ENCODE measurements around the gene TECR. TPM values are rescaled to one million over a fixed set of nuclear protein-coding genes. Genes with fewer than 3 reads are reported as not detected.

The TECR gene
- total RNA-seq, 4 donors from 2014 or later = 36.6 to 145 (median 69.3) TPM

DNA sequence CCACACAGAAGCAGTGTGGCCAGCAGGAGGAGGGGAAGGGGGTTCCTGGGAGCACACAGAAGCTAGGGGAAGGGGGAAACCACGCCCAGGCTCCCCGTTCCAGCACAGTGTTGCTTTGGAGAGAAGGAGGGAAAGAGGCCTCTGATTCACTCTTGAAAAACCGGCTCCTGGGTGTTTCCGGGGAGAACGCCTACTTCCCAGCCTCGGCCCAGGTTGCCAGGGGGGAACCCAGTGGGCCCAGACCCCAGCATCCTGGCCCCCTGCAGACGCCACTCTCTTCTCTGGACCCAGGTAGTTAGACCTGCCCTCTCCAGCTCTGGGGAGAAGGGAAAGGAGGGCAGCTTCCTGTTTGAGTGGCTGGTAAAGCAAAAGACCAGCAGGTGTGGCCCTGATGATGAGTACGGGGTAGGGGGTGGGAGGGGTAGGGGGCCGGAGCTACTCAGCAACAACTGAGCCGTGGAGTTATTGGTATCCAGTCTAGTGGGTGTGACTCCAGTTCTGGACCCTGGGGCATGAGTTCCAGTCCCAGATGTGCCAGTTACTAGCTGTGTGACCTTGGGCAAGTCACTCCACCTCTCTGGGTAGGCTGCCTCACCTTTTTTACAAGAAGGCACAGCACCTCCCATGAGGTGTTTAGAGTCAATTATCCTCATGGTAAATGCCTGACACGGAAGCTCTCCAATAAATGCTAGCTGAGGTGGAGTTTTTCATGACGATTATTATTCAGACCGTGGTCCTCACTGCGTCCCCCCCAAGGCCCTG lies 34.3 kb upstream of the TECR start:
- H3K36me3 ChIP-seq = peaks cover 0 to 9% (median 0%) of the 10 kb centered on the region in 4 donors
- peaks cover 25 to 61% (median 46%) of the 10 kb centered on the region in 4 donors for H3K4me1 ChIP-seq
- TF ChIP-seq, protein P1, sequence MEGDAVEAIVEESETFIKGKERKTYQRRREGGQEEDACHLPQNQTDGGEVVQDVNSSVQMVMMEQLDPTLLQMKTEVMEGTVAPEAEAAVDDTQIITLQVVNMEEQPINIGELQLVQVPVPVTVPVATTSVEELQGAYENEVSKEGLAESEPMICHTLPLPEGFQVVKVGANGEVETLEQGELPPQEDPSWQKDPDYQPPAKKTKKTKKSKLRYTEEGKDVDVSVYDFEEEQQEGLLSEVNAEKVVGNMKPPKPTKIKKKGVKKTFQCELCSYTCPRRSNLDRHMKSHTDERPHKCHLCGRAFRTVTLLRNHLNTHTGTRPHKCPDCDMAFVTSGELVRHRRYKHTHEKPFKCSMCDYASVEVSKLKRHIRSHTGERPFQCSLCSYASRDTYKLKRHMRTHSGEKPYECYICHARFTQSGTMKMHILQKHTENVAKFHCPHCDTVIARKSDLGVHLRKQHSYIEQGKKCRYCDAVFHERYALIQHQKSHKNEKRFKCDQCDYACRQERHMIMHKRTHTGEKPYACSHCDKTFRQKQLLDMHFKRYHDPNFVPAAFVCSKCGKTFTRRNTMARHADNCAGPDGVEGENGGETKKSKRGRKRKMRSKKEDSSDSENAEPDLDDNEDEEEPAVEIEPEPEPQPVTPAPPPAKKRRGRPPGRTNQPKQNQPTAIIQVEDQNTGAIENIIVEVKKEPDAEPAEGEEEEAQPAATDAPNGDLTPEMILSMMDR (IDR thresholded peaks at IDR 0.05) = no peak
- no peak for TF ChIP-seq POLR2A (IDR thresholded peaks at IDR 0.05)
- TF ChIP-seq EP300 (IDR thresholded peaks at IDR 0.05; ENCODE audit: low read depth) = no peak
- TF ChIP-seq POLR2AphosphoS5 (IDR thresholded peaks at IDR 0.05) = peak in 1 of 3 donors; percentile 21
- whole genome bisulfite sequencing, 2 donors (ENCODE audit: low coverage in 1 of 2) = 21% methylated on average over 14 of the region's 14 CpGs; no CpG with 5 or more reads in 1 of the 2 donors
- no peaks in the 10 kb centered on the region for H3K9me3 ChIP-seq
- in situ Hi-C loops (cut with MboI; ENCODE audit: low pct_ligation_motif_present in 1 of 4, low pct_unique_long_range_greater_than_20kb in 1 of 4, low sequenced_read_pairs in 3 of 4) = no loop called here
- no peak for DNase-seq
- no peaks in the 10 kb centered on the region for H3K27me3 ChIP-seq
- H3K27ac ChIP-seq = peak overlapping the region; percentile 86 to 94 (median 90)
- peak overlapping the region; percentile 93 to 96 (median 94) for H3K4me3 ChIP-seq
- intact Hi-C loops (cut with DNase I; ENCODE audit: low total_unique reads) = no loop called here

DNA sequence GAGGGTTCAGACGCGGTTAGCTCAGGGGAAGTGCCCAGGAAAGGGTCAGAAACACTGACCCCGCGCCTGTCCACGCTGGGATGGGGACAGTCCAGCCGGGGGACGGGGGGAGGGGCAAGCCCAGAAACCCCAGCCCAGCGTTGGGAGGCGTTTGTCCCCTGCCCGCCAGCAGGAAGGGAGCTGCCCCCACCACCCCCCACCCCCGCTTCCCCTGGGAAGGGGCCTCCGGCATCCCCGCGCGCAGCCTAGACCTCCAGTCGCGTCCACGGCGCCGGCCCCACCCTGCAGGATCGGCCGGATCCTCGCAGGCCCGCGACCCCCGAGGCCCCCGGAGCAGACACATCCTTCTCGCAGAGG lies 33.7 kb upstream of the TECR start:
- Histone ChIP-seq H3K9me3 (no peaks in the 10 kb centered on the region), H3K27ac (peak overlapping the region; percentile 86 to 94 (median 90)), H3K27me3 (no peaks in the 10 kb centered on the region), H3K4me3 (peak overlapping the region; percentile 93 to 96 (median 94)), H3K4me1 (peaks cover 25 to 61% (median 46%) of the 10 kb centered on the region in 4 donors), H3K36me3 (peaks cover 0 to 4% (median 0%) of the 10 kb centered on the region in 4 donors)
- in situ Hi-C loops (cut with MboI; ENCODE audit: low pct_ligation_motif_present in 1 of 4, low pct_unique_long_range_greater_than_20kb in 1 of 4, low sequenced_read_pairs in 3 of 4) (no loop called here), intact Hi-C loops (cut with DNase I; ENCODE audit: low total_unique reads) (no loop called here)
- no peak for TF ChIP-seq EP300 (IDR thresholded peaks at IDR 0.05; ENCODE audit: low read depth)
- no peak for TF ChIP-seq POLR2AphosphoS5 (IDR thresholded peaks at IDR 0.05)
- TF ChIP-seq POLR2A (IDR thresholded peaks at IDR 0.05) = no peak
- no peak for DNase-seq
- WGBS, 2 donors (ENCODE audit: low coverage in 1 of 2) = 0% methylated on average over 9 of the region's 28 CpGs; no CpG with 5 or more reads in 1 of the 2 donors

DNA sequence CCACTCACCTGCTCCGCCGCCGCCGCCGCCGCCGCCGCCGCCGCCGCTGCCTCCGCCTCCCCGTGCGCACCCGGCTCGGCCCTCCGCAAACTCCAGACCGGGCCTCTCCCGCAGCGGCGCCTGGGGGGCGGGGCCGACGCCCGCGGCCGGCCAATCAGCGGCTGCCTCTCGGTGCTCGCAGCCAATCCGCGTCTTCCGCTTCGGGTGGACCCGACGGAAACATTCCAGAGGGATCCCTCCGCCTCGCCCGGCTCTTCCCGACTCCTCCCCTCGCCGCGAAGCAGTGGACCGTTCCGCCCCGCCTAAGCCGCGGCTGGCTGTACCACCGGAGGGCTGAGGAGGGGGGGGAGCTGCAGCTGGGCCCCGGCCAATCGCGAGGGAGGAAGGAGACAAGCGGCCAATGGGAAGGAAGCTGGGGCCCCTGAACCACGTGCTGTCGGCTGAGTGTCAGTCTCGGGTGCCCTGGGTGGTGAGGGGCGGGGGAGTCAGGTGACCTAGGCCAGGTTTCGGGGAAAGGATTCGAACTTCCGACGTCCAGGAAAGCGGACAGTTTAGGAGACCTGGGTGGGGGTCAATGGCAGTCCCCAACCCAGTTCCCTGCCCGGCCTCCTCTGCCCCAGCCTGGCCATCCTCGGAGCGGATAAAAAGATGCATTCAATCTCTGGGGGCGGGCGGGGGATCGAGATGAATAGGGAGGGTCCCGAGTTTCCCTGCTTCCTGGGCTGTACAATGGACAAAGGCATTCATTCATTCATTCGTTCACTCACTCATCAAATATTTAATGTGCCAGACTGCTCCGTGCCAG lies 33.2 kb upstream of the TECR start, which contains the start of gene GIPC1:
GIPC1 (minus strand) TSS at position 99 of the 805 bp plus-strand sequence. CDS start 13,151 bp downstream, outside the sequence.
- DNase-seq = peak; percentile 97

DNA sequence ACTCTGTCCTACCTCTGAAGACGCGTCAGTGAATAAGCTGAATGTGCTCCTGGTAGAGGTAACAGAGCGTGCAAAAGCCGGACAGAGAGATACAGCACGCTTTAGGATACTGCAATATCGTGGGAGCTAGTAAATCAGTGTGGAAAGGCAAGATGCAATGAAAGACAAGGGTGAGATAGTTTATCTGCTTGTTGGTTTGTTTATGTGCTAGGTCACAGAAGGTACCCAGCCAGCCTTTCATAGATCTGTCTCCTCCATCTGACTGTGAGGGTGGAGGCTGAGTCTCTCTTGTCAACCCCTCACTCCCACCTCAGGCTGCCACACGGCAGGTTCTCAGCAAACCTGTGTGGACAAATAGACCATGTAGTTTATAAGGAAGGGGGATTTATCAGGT lies 32.6 kb upstream of the TECR start:
- Histone ChIP-seq H3K36me3 (no peaks in the 10 kb centered on the region), H3K4me3 (peak overlapping the region in 2 of 4 donors; percentile 93 to 94), H3K27me3 (no peaks in the 10 kb centered on the region), H3K4me1 (peaks cover 25 to 59% (median 42%) of the 10 kb centered on the region in 4 donors), H3K27ac (peak overlapping the region; percentile 86 to 94 (median 90)), H3K9me3 (no peaks in the 10 kb centered on the region)
- intact Hi-C loops (cut with DNase I; ENCODE audit: low total_unique reads) = no loop called here
- in situ Hi-C loops (cut with MboI; ENCODE audit: low pct_ligation_motif_present in 1 of 4, low pct_unique_long_range_greater_than_20kb in 1 of 4, low sequenced_read_pairs in 3 of 4) = no loop called here
- no peak for DNase-seq
- TF ChIP-seq POLR2AphosphoS5 (IDR thresholded peaks at IDR 0.05) (no peak), POLR2A (IDR thresholded peaks at IDR 0.05) (no peak), EP300 (IDR thresholded peaks at IDR 0.05; ENCODE audit: low read depth) (no peak)
- TF ChIP-seq, protein P1 (IDR thresholded peaks at IDR 0.05) = no peak
- WGBS, 2 donors (ENCODE audit: low coverage in 1 of 2) = 17 to 49% methylated on average over 2 to 7 of the region's 7 CpGs

More for the DNA sequence above, 33.2 kb upstream of the TECR start, which contains the start of gene GIPC1:
- Histone ChIP-seq H3K27ac (peak within 1 kb of the TSS; percentile 86 to 94 (median 90)), H3K9me3 (no peaks in the 10 kb centered on the region), H3K27me3 (no peaks in the 10 kb centered on the region), H3K36me3 (peaks cover 0 to under 1% (median 0%) of the 10 kb centered on the region in 4 donors), H3K4me3 (peak within 1 kb of the TSS; percentile 93 to 96 (median 94)), H3K4me1 (peaks cover 25 to 61% (median 46%) of the 10 kb centered on the region in 4 donors)
- intact Hi-C loops (cut with DNase I; ENCODE audit: low total_unique reads) (no loop called here), in situ Hi-C loops (cut with MboI; ENCODE audit: low pct_ligation_motif_present in 1 of 4, low pct_unique_long_range_greater_than_20kb in 1 of 4, low sequenced_read_pairs in 3 of 4) (no loop called here)
- peak; percentile 51 to 83 (median 77) for TF ChIP-seq POLR2AphosphoS5 (IDR thresholded peaks at IDR 0.05)
- TF ChIP-seq, protein P1 (IDR thresholded peaks at IDR 0.05) = no peak
- TF ChIP-seq POLR2A (IDR thresholded peaks at IDR 0.05) = peak; percentile 43
- peak; percentile 31 for TF ChIP-seq EP300 (IDR thresholded peaks at IDR 0.05; ENCODE audit: low read depth)
- WGBS, 2 donors (ENCODE audit: low coverage in 1 of 2) = 18% methylated on average over 18 of the region's 71 CpGs; no CpG with 5 or more reads in 1 of the 2 donors
